ENCODE results near the gene THPO. TPM values are rescaled to one million over a fixed set of nuclear protein-coding genes. Genes with fewer than 3 reads are reported as not detected.

The THPO gene
- total and polyA plus RNA-seq, 9 of the 15 experiments (the other 6 are each of a cell fraction or from before 2014, with no cell fraction given), result 0.11 to 1.1 (median 0.35) TPM; not detected in 1

DNA sequence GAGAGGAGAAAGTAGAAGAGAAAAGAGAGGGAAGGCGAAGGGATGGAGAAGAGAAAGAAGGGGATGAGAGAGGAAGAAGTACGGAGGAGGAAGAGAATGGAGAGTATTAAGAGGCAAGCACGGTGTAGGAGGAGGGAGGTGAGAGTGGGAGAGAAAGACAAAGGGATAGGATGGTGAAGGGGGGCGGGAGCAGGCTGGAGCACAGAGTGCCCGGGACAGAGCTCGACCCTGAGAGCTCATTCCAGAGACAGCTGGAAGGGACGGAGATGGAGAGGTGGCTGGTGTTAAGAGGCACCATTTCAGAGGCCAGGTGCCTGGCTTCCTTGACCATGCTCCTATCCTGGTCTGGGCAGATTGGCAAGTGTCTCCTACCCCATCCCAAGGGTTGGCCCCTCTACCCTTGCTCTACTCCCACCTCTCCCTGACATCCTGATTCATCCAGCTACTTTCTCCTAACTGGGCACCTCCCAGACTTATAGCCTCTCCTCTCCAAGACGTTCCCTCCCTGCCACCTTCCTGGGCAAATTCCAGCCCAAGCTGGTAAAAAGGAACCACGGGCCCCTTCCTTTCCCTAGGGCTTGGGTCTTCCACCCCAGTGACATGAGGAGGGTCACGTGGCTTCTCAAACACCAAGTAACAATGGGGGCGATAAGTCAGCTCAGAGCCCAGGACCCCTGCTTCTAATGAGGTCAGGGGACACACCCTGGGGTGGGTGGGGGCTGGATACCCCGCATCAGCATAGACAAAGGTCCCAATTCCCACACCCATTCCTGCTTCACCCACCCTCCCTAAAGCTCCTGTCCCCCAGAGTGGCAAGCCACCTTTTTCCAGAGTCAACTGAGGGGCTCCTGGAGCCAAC lies 17.7 kb downstream of the THPO start (continued):
- TF ChIP-seq ZNF175 (CRISPR knock-in tag; IDR thresholded peaks at IDR 0.05; ENCODE audit: low read depth), result no peak
- TF ChIP-seq HDAC8 (tag; IDR thresholded peaks at IDR 0.05), result no peak
- TF ChIP-seq, protein P1, sequence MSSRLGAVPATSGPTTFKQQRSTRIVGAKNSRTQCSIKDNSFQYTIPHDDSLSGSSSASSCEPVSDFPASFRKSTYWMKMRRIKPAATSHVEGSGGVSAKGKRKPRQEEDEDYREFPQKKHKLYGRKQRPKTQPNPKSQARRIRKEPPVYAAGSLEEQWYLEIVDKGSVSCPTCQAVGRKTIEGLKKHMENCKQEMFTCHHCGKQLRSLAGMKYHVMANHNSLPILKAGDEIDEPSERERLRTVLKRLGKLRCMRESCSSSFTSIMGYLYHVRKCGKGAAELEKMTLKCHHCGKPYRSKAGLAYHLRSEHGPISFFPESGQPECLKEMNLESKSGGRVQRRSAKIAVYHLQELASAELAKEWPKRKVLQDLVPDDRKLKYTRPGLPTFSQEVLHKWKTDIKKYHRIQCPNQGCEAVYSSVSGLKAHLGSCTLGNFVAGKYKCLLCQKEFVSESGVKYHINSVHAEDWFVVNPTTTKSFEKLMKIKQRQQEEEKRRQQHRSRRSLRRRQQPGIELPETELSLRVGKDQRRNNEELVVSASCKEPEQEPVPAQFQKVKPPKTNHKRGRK (tag; IDR thresholded peaks at IDR 0.05), result peak; percentile 61; the same call in 1 of the 2 replicates
- no peak for TF ChIP-seq KAT2B (IDR thresholded peaks at IDR 0.05; ENCODE audit: low read depth, low read length)
- TF ChIP-seq ILF3 (IDR thresholded peaks at IDR 0.05; ENCODE audit: borderline replicate concordance), result no peak
- no peak for TF ChIP-seq CBFB (CRISPR knock-in tag; IDR thresholded peaks at IDR 0.05)
- TF ChIP-seq ZFX (CRISPR knock-in tag; IDR thresholded peaks at IDR 0.05), result no peak
- TF ChIP-seq NUFIP1 (IDR thresholded peaks at IDR 0.05; ENCODE audit: partially characterized antibody), result no peak

- Histone ChIP-seq H3K4me2 (ENCODE audit: insufficient read depth, low read length) (peak overlapping the region; percentile 46), H3K36me3 (ENCODE audit: control insufficient read depth, insufficient read depth, low read length) (peaks cover 48% of the 10 kb centered on the region; the same call in 2 of the 3 replicates), H3K27me3 (ENCODE audit: control insufficient read depth in 2 of 2, insufficient read depth in 2 of 2, low read length in 2 of 2) (no peaks in the 10 kb centered on the region), H3K4me3 (no peak overlapping the region), H2AFZ (ENCODE audit: low read depth, low read length) (no peak overlapping the region), H3K4me1 (replicated peaks in 1 of 2; ENCODE audit: control insufficient read depth in 2 of 2, insufficient read depth in 2 of 2, low read length in 2 of 2) (peaks cover 25 to 64% of the 10 kb centered on the region in 2 experiments), H3K9me3 (replicated peaks; ENCODE audit: control insufficient read depth, insufficient read depth, low read depth, low read length) (no peaks in the 10 kb centered on the region), H3K27ac (ENCODE audit: extremely low read depth, low read depth, low read length) (no peak overlapping the region), H3K9ac (ENCODE audit: insufficient read depth in 1 of 2, low read depth in 2 of 2, low read length in 2 of 2) (peak overlapping the region in 1 of 2 experiments; percentile 89; a peak in 2 of 4 replicates), H4K20me1 (replicated peaks; ENCODE audit: control insufficient read depth, insufficient read depth, low read length) (no peaks in the 10 kb centered on the region), H3K79me2 (ENCODE audit: control insufficient read depth, insufficient read depth, low read length) (peaks cover 49% of the 10 kb centered on the region), H3K9me1 (ENCODE audit: control insufficient read depth, insufficient read depth, low read length) (peaks cover 5% of the 10 kb centered on the region)
- no peak for FAIRE-seq
- no TSS peak for BruUV-seq (replicated peaks)
- WGBS (ENCODE audit: insufficient coverage, low coverage, missing lambda C conversion rate), result 51% methylated on average over 8 of the region's 9 CpGs
- intact Hi-C loops (cut with micrococcal nuclease), result no loop called here
- ATAC-seq, result no peak
- CTCF ChIA-PET (ENCODE audit: low intra/inter-chr PET ratio), result no interaction called here
- no peak for DNase-seq (ENCODE audit: extremely low read depth in 1 of 4, low spot score in 3 of 4)
- in situ Hi-C loops (cut with MboI), result no loop called here
- POLR2A ChIA-PET, result interaction anchor here (0.6 to 1.7 kb wide), 4 partner anchors 11 to 224 kb away, joined by 3 to 9 read pairs (median 4); partner anchors contain the start of gene EIF2B5
- TF ChIP-seq NFYB (IDR thresholded peaks at IDR 0.05; ENCODE audit: extremely low read depth, insufficient read length) (no peak), CGGBP1 (CRISPR knock-in tag; IDR thresholded peaks at IDR 0.05) (no peak), JUND (IDR thresholded peaks at IDR 0.05; ENCODE audit: borderline replicate concordance, low read depth, low read length) (no peak), JUND (tag; IDR thresholded peaks at IDR 0.05; ENCODE audit: borderline replicate concordance, low read depth, low read length) (no peak), BRF1 (IDR thresholded peaks at IDR 0.05; ENCODE audit: borderline replicate concordance, extremely low read depth, insufficient read length) (no peak), NUFIP1 (IDR thresholded peaks at IDR 0.05; ENCODE audit: partially characterized antibody) (no peak), MTA3 (IDR thresholded peaks at IDR 0.05; ENCODE audit: borderline replicate concordance) (no peak), ZBTB7A (IDR thresholded peaks at IDR 0.05; ENCODE audit: borderline replicate concordance, control insufficient read depth, low read depth, low read length) (no peak), NFATC3 (IDR thresholded peaks at IDR 0.05) (no peak), RBBP5 (IDR thresholded peaks at IDR 0.05; ENCODE audit: borderline replicate concordance, insufficient read depth, low read length, poor library complexity, severe bottlenecking) (no peak), CREB1 (IDR thresholded peaks at IDR 0.05) (no peak), CREB1 (CRISPR knock-in tag; IDR thresholded peaks at IDR 0.05) (no peak)
These were observed 18.4 kb downstream of the THPO start for GRCh38 chr3:184359610-184360009.

All from K562 (cell line).